ENCODE measurements around the gene CDYL2.

The CDYL2 gene

DNA sequence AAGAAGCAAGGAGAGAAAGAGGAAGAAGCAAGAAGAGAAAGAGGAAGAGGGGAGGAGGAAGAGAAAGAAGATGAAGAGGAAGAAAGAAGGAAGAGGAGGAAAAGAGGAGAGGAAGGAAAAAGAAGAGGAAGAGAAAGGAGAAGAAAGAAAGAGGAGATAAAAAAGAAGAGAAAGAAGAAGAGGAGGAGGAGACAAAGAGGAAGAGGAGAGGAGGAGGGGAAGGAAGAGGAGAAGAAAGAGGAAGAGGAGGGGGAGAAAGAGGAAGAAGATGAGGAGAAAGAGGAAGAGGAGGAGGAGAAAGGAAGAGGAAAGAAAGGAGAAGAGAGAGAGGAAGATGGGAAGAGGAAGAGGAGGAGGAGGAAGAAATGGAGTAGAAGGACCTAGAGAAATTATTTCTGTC, 80.4 kb downstream of the CDYL2 start:
- H3K4me3 ChIP-seq = no peak overlapping the region
- H3K27ac ChIP-seq = no peak overlapping the region
- DNase-seq (ENCODE audit: low spot score) = no peak
- no peak for TF ChIP-seq CTCF (IDR thresholded peaks at IDR 0.05)

DNA sequence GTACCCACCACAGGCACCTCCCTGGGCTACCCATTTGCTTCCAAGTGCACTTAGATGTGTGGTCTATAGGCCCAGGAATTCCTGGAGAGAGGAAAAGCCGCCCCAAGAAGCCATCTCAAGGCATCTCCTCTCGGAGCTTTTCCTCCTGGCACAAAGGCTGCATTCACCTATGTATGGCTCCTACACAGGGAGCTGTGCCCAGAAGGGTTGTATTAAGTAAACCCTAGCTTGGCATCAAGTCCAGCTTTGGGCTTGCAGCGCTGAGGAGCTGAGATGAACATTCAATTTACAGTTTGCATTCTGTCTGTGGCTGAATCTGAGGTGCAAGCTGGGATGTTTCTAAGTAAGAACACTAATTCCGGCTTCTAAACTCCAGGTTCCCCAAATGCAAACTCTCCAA, 81.3 kb downstream of the CDYL2 start:
- TF ChIP-seq CTCF (IDR thresholded peaks at IDR 0.05) = no peak
- H3K27ac ChIP-seq = no peak overlapping the region
- DNase-seq (ENCODE audit: low spot score) = no peak
- no peak overlapping the region for H3K4me3 ChIP-seq

DNA sequence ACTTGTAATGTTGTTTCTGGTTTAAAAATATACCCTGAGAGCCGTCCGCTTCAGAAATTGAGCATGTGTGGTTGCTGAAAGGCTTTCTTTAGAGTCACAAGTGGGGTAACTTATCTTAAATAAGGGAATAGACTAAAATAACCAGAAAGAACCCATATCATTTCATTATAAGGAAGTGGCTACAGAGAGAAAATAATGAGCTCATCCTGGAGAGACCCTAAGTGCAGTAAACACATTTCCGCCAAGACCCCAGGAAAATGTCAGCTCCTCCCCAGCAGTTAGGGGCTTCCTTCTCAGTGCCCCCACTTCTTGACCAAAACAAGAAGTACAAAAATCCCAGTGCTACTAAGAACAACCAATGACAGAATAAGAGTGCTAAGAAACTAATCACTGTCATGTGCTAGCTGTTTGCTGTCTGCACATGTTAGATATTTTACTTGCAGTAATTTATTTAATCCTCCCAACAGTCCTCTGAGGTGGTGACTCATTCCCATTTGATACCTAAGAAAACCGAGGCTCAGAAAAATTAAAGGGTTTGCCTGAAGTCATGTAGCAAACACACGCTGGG, 83.5 kb downstream of the CDYL2 start:
- no peak for DNase-seq (ENCODE audit: low spot score)
- H3K4me3 ChIP-seq = no peak overlapping the region
- no peak overlapping the region for H3K27ac ChIP-seq
- no peak for TF ChIP-seq CTCF (IDR thresholded peaks at IDR 0.05)

DNA sequence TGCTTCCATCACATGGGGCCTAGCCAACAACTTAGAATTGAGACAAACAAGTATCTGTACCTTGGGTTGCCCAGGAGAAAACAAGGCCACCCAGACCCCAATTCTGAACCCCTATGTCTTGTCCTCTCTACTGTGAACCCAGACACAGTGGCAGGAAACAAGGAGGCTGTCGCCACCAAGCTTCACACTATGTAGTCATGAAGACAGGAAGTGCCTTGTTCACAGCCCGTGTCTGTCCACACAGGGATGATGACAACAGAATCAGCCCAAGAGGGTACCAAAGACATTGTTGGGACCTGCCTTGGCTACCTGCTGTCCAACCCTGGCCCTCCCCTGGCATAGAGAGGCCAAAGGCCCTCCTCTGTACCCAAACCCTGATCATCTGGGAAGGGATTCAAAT, 84.8 kb downstream of the CDYL2 start:
- Histone ChIP-seq H3K4me3 (no peak overlapping the region), H3K27ac (no peak overlapping the region)
- TF ChIP-seq CTCF (IDR thresholded peaks at IDR 0.05) = no peak
- DNase-seq (ENCODE audit: low spot score) = no peak

GRCh38 chr16:80718480-80719220, 85.7 kb downstream of the CDYL2 start:
- no peak overlapping the region for H3K4me3 ChIP-seq
- DNase-seq (ENCODE audit: low spot score) = no peak
- H3K27ac ChIP-seq = no peak overlapping the region
- TF ChIP-seq CTCF (IDR thresholded peaks at IDR 0.05) = no peak

- Histone ChIP-seq H3K4me3 (no peak overlapping the region), H3K27ac (no peak overlapping the region)
- TF ChIP-seq CTCF (IDR thresholded peaks at IDR 0.05) = no peak
- no peak for DNase-seq (ENCODE audit: low spot score)
Observed at GRCh38 chr16:80717611-80718010, 86.8 kb downstream of the CDYL2 start.

DNA sequence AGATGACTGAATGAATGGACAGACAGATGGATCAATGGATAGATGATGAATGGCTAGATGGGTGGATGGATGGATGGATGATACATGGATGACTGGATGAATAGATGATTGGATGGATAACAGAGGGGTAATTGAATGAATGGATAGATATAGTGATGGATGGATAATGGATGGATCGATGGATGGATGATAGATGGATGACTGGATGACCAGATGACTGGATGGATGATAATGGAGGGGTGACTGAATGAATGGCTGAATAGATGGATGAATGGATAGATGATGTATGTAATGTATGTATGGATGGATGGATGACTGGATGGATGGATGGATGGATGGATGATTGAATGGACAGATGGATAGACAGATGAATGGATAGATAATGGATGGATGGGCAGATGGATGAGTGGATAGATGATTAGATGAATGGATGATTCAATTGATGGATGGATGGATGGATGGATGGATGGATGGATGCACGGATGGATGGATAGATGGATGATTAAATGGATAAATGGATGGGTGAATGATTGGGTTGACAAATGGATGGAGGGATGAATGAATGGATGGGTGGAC, 87.7 kb downstream of the CDYL2 start:
- no peak for DNase-seq (ENCODE audit: low spot score)
- Histone ChIP-seq H3K4me3 (no peak overlapping the region), H3K27ac (no peak overlapping the region)
- no peak for TF ChIP-seq CTCF (IDR thresholded peaks at IDR 0.05)
